SK-N-SH treated with all-trans-retinoic acid at 6 μM for 48 hours (cell line): ENCODE measurements around the gene EIF4G2.

Experiments used
- BACH2 ChIP-seq: fragments of 250-450 bp; sonication (Bioruptor Pico); IDR thresholded peaks from 2 replicates; pipeline ENCODE4 v1.9.0; 2021; ENCODE audit warnings: mild to moderate bottlenecking, borderline replicate concordance
- PPARA ChIP-seq: fragments of 250-450 bp; sonication (Bioruptor Pico); IDR thresholded peaks from 2 replicates; pipeline ENCODE4 v1.5.0; 2020; ENCODE audit warnings: mild to moderate bottlenecking, borderline replicate concordance
- RARB ChIP-seq: fragments of 250-450 bp; sonication (Bioruptor Pico); IDR thresholded peaks from 2 replicates; pipeline ENCODE4 v1.8.0; 2021; ENCODE audit warnings: mild to moderate bottlenecking, moderate library complexity
- SNAI2 ChIP-seq: fragments of 250-450 bp; sonication (Bioruptor Pico); IDR thresholded peaks from 2 replicates; pipeline ENCODE4 v1.5.0; 2020; ENCODE audit warnings: mild to moderate bottlenecking, moderate library complexity
- ZC3H10 ChIP-seq: fragments of 250-450 bp; sonication (Bioruptor Pico); IDR thresholded peaks from 2 replicates; pipeline ENCODE4 v1.5.1; 2021; ENCODE audit warnings: mild to moderate bottlenecking, moderate library complexity
- ZFP3 ChIP-seq: fragments of 250-450 bp; sonication (Bioruptor Pico); IDR thresholded peaks from 2 replicates; pipeline ENCODE4 v1.5.0; 2020; ENCODE audit warnings: mild to moderate bottlenecking, moderate library complexity
- ZFP30 ChIP-seq: fragments of 450-650 bp; formaldehyde crosslinking; IDR thresholded peaks from 2 replicates; pipeline ENCODE4 v1.5.0; 2022; ENCODE audit warnings: mild to moderate bottlenecking, moderate library complexity
- TF ChIP-seq, protein P1 (sequence below): fragments of 250-450 bp; sonication (Bioruptor Pico); IDR thresholded peaks from 2 replicates; pipeline ENCODE4 v1.8.0; 2020; ENCODE audit warnings: mild to moderate bottlenecking, moderate library complexity, borderline replicate concordance

DNA sequence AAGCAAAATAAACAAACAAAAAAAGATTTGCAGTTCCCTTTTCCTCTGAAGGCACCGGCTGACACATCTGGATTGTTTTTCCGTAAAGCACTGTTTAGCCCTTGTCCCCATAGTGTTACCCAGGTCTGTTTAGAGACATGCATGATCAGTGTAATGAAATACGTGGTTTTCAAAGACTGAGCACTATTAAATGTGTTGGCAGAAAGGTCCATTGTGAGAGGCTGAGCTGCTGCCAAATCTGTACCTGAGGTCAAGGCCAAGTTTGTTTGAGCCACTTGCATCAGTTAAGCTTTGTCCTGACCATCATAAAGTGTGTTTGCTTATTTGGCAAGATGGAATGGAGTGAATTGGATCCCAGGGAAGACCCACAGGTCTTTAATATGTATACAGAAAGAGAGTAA, 31.3 kb downstream of the EIF4G2 start:
- TF ChIP-seq ZFP3 (CRISPR knock-in tag) (no peak), SNAI2 (CRISPR knock-in tag) (no peak), PPARA (CRISPR knock-in tag) (no peak), ZC3H10 (CRISPR knock-in tag) (no peak), RARB (CRISPR knock-in tag) (no peak), ZFP30 (no peak), BACH2 (no peak)
- TF ChIP-seq, protein P1, sequence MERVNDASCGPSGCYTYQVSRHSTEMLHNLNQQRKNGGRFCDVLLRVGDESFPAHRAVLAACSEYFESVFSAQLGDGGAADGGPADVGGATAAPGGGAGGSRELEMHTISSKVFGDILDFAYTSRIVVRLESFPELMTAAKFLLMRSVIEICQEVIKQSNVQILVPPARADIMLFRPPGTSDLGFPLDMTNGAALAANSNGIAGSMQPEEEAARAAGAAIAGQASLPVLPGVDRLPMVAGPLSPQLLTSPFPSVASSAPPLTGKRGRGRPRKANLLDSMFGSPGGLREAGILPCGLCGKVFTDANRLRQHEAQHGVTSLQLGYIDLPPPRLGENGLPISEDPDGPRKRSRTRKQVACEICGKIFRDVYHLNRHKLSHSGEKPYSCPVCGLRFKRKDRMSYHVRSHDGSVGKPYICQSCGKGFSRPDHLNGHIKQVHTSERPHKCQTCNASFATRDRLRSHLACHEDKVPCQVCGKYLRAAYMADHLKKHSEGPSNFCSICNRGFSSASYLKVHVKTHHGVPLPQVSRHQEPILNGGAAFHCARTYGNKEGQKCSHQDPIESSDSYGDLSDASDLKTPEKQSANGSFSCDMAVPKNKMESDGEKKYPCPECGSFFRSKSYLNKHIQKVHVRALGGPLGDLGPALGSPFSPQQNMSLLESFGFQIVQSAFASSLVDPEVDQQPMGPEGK = no peak
